ENCODE data around the gene PTPRM.

Gene PTPRM

GRCh38 chr18:7647500-7647899, 80.4 kb downstream of the PTPRM start:
- Histone ChIP-seq H3K4me2 (ENCODE audit: insufficient read depth, low read length) (no peak overlapping the region), H3K79me2 (ENCODE audit: insufficient read depth, low read length) (no peaks in the 10 kb centered on the region)

DNA sequence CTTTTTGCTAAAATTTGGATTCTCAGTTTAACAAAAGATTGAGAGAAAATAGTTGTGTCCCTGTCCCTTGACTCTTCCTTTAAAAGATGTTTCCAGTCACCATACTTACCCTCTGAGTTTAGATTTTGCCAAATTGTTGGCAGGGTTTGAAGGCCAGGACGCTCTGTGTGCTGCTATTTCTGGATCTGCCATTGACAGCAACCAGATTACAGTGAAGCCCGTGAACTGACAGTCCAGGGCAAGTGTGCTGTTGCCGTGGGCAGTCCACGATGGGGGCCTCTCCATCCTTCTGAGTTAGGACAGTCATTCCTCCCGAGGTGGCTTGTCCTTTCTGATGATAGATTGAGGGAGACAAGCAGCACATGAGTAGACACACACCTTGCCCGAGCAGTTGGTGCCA, 89.9 kb downstream of the PTPRM start:
- H3K27me3 ChIP-seq (ENCODE audit: insufficient read depth, low read length, poor library complexity), result no peaks in the 10 kb centered on the region
- H3K9me3 ChIP-seq (ENCODE audit: insufficient read depth, low read length, severe bottlenecking), result no peaks in the 10 kb centered on the region
- no peaks in the 10 kb centered on the region for H3K79me2 ChIP-seq (ENCODE audit: insufficient read depth, low read length)
- no peak overlapping the region for H3K9ac ChIP-seq (ENCODE audit: low read depth, low read length)
- H4K20me1 ChIP-seq (ENCODE audit: insufficient read depth, low read length), result no peaks in the 10 kb centered on the region
- no peak overlapping the region for H3K27ac ChIP-seq (ENCODE audit: low read length)
- H3K4me2 ChIP-seq (ENCODE audit: insufficient read depth, low read length), result no peak overlapping the region
- DNase-seq, result no peak
- H2AFZ ChIP-seq (ENCODE audit: low read depth, low read length), result no peak overlapping the region
- H3K4me1 ChIP-seq (ENCODE audit: insufficient read depth, low read length), result no peaks in the 10 kb centered on the region
- TF ChIP-seq EZH2 (IDR thresholded peaks at IDR 0.05; ENCODE audit: borderline replicate concordance, low read depth, low read length, severe bottlenecking) (no peak), CTCF (IDR thresholded peaks at IDR 0.05; ENCODE audit: borderline replicate concordance, extremely low read depth, low read length, poor library complexity, severe bottlenecking) (no peak)
- H3K36me3 ChIP-seq (ENCODE audit: insufficient read depth, low read length), result no peaks in the 10 kb centered on the region
- ATAC-seq (ENCODE audit: insufficient read depth, low read depth), result no peak
- no peak overlapping the region for H3K4me3 ChIP-seq (ENCODE audit: low read depth in 1 of 2, low read length in 2 of 2)

More at GRCh38 chr18:7647500-7647899, 80.4 kb downstream of the PTPRM start:
- Histone ChIP-seq H3K27me3 (ENCODE audit: insufficient read depth, low read length, poor library complexity) (no peaks in the 10 kb centered on the region), H3K4me3 (ENCODE audit: low read depth in 1 of 2, low read length in 2 of 2) (no peak overlapping the region), H4K20me1 (ENCODE audit: insufficient read depth, low read length) (no peaks in the 10 kb centered on the region), H3K9ac (ENCODE audit: low read depth, low read length) (no peak overlapping the region), H2AFZ (ENCODE audit: low read depth, low read length) (no peak overlapping the region), H3K27ac (ENCODE audit: low read length) (no peak overlapping the region), H3K4me1 (ENCODE audit: insufficient read depth, low read length) (no peaks in the 10 kb centered on the region), H3K36me3 (ENCODE audit: insufficient read depth, low read length) (no peaks in the 10 kb centered on the region), H3K9me3 (ENCODE audit: insufficient read depth, low read length, severe bottlenecking) (no peaks in the 10 kb centered on the region)
- TF ChIP-seq EZH2 (IDR thresholded peaks at IDR 0.05; ENCODE audit: borderline replicate concordance, low read depth, low read length, severe bottlenecking) (no peak), CTCF (IDR thresholded peaks at IDR 0.05; ENCODE audit: borderline replicate concordance, extremely low read depth, low read length, poor library complexity, severe bottlenecking) (no peak)
- ATAC-seq (ENCODE audit: insufficient read depth, low read depth) (no peak), DNase-seq (no peak)

- TF ChIP-seq CTCF (IDR thresholded peaks at IDR 0.05; ENCODE audit: borderline replicate concordance, extremely low read depth, low read length, poor library complexity, severe bottlenecking), result no peak
- TF ChIP-seq EZH2 (IDR thresholded peaks at IDR 0.05; ENCODE audit: borderline replicate concordance, low read depth, low read length, severe bottlenecking), result no peak
- H3K4me3 ChIP-seq (ENCODE audit: low read depth in 1 of 2, low read length in 2 of 2), result no peak overlapping the region
- no peaks in the 10 kb centered on the region for H3K27me3 ChIP-seq (ENCODE audit: insufficient read depth, low read length, poor library complexity)
- no peaks in the 10 kb centered on the region for H4K20me1 ChIP-seq (ENCODE audit: insufficient read depth, low read length)
- no peaks in the 10 kb centered on the region for H3K4me1 ChIP-seq (ENCODE audit: insufficient read depth, low read length)
- ATAC-seq (ENCODE audit: insufficient read depth, low read depth), result no peak
- H3K4me2 ChIP-seq (ENCODE audit: insufficient read depth, low read length), result no peak overlapping the region
- H3K9ac ChIP-seq (ENCODE audit: low read depth, low read length), result no peak overlapping the region
- no peaks in the 10 kb centered on the region for H3K9me3 ChIP-seq (ENCODE audit: insufficient read depth, low read length, severe bottlenecking)
- no peak overlapping the region for H2AFZ ChIP-seq (ENCODE audit: low read depth, low read length)
- no peak overlapping the region for H3K27ac ChIP-seq (ENCODE audit: low read length)
- no peaks in the 10 kb centered on the region for H3K79me2 ChIP-seq (ENCODE audit: insufficient read depth, low read length)
- no peak for DNase-seq
- no peaks in the 10 kb centered on the region for H3K36me3 ChIP-seq (ENCODE audit: insufficient read depth, low read length)
Observed at GRCh38 chr18:7657937-7658336, 90.8 kb downstream of the PTPRM start.

- DNase-seq, result no peak
- H3K4me1 ChIP-seq (ENCODE audit: insufficient read depth, low read length), result no peaks in the 10 kb centered on the region
- H3K79me2 ChIP-seq (ENCODE audit: insufficient read depth, low read length), result no peaks in the 10 kb centered on the region
- ATAC-seq (ENCODE audit: insufficient read depth, low read depth), result no peak
- TF ChIP-seq EZH2 (IDR thresholded peaks at IDR 0.05; ENCODE audit: borderline replicate concordance, low read depth, low read length, severe bottlenecking), result no peak
- TF ChIP-seq CTCF (IDR thresholded peaks at IDR 0.05; ENCODE audit: borderline replicate concordance, extremely low read depth, low read length, poor library complexity, severe bottlenecking), result no peak
- H3K9ac ChIP-seq (ENCODE audit: low read depth, low read length), result no peak overlapping the region
- no peaks in the 10 kb centered on the region for H3K27me3 ChIP-seq (ENCODE audit: insufficient read depth, low read length, poor library complexity)
- no peaks in the 10 kb centered on the region for H4K20me1 ChIP-seq (ENCODE audit: insufficient read depth, low read length)
- no peak overlapping the region for H2AFZ ChIP-seq (ENCODE audit: low read depth, low read length)
- H3K9me3 ChIP-seq (ENCODE audit: insufficient read depth, low read length, severe bottlenecking), result no peaks in the 10 kb centered on the region
- H3K4me3 ChIP-seq (ENCODE audit: low read depth in 1 of 2, low read length in 2 of 2), result no peak overlapping the region
- no peaks in the 10 kb centered on the region for H3K36me3 ChIP-seq (ENCODE audit: insufficient read depth, low read length)
- H3K4me2 ChIP-seq (ENCODE audit: insufficient read depth, low read length), result no peak overlapping the region
- H3K27ac ChIP-seq (ENCODE audit: low read length), result no peak overlapping the region
Observed at GRCh38 chr18:7658701-7659100, 91.6 kb downstream of the PTPRM start.

All from DND-41 (cell line).